Chondrocyte (in vitro differentiated cells): ENCODE results near the gene TAB2. TPM values are rescaled to one million over a fixed set of nuclear protein-coding genes. Genes with fewer than 3 reads are reported as not detected.
A peak's percentile ranks its signal among the peaks of the same experiment; 100 is the strongest.
"Not testable (repeated sequence)": the region's sequence is repeated elsewhere in the genome, so short reads cannot be mapped to it uniquely, and the experiment has no call there.

ENCODE experiments used
- DNase-seq: peaks from one replicate; pipeline ENCODE4 v3.0.0; 2021; ENCODE audit warnings: mixed read lengths, low spot score
- H3K27ac Mint-ChIP-seq: one replicate; pipeline ENCODE4 v1.8.0; 2021; ENCODE audit warnings: mild to moderate bottlenecking, moderate library complexity, mixed read lengths; ENCODE audit not compliant: unreplicated experiment
- H3K27me3 Mint-ChIP-seq: 2 replicates; pipeline ENCODE4 v1.8.0; 2021; ENCODE audit warnings: low read depth, mixed read lengths
- H3K36me3 Mint-ChIP-seq: 2 replicates; pipeline ENCODE4 v1.8.0; 2021; ENCODE audit warnings: low read depth, mixed read lengths
- H3K4me1 Mint-ChIP-seq: 2 replicates; pipeline ENCODE4 v1.8.0; 2021; ENCODE audit warnings: low read depth, mild to moderate bottlenecking, mixed read lengths
- H3K4me3 Mint-ChIP-seq: one replicate; pipeline ENCODE4 v1.8.0; 2021; ENCODE audit warnings: mild to moderate bottlenecking, moderate library complexity, mixed read lengths; ENCODE audit not compliant: unreplicated experiment
- H3K9me3 Mint-ChIP-seq: 2 replicates; pipeline ENCODE4 v1.8.0; 2021; ENCODE audit warnings: low read depth, mixed read lengths
- total RNA-seq: library from RNA; stranded (reverse); gene quantifications from 3 replicates; pipeline ENCODE4 v1.2.1, GENCODE V29; 2021
- TF ChIP-seq, protein P1 (sequence below): fragments of 200-600 bp; sonication (generic); IDR thresholded peaks from 2 replicates; pipeline ENCODE4 v1.5.0; 2021; ENCODE audit warnings: antibody characterized with exemption, mild to moderate bottlenecking, moderate library complexity

TAB2 gene
- total RNA-seq, 1 donor from 2014 or later = 54.9 TPM

DNA sequence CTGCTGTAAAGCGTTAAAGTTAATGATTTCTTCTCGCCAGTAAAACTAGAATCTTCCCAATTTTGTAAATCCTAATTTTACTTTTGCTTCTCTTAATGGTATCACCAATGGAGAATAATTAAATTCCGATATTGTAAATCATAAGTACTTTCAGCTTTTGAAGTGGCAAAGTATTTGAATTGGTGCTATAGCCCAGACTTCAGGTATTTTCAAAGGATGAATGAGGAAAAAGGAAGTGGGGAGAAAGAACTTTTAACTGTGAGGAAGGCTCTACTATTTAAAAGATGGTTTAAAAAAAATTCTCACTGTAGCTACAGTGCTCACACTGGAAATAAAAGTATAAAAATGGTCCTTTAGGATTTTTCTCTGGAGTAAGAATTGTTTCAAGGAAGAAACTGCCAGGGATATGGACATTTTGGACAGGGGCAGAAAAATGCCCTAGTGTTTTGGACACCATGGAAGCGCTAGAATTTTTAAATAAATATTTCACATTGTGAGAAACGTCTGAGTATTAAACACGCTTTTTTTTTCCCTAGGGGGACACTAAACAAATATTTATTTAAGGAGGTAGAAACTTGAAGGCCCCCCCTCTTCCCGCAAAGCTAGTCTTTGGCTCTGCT lies 1.3 kb upstream of the TAB2 start:
- H3K27ac Mint-ChIP-seq = peak overlapping the region; percentile 79
- TF ChIP-seq, protein P1, sequence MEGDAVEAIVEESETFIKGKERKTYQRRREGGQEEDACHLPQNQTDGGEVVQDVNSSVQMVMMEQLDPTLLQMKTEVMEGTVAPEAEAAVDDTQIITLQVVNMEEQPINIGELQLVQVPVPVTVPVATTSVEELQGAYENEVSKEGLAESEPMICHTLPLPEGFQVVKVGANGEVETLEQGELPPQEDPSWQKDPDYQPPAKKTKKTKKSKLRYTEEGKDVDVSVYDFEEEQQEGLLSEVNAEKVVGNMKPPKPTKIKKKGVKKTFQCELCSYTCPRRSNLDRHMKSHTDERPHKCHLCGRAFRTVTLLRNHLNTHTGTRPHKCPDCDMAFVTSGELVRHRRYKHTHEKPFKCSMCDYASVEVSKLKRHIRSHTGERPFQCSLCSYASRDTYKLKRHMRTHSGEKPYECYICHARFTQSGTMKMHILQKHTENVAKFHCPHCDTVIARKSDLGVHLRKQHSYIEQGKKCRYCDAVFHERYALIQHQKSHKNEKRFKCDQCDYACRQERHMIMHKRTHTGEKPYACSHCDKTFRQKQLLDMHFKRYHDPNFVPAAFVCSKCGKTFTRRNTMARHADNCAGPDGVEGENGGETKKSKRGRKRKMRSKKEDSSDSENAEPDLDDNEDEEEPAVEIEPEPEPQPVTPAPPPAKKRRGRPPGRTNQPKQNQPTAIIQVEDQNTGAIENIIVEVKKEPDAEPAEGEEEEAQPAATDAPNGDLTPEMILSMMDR = no peak
- no peaks in the 10 kb centered on the region for H3K27me3 Mint-ChIP-seq
- H3K36me3 Mint-ChIP-seq = no peaks in the 10 kb centered on the region
- H3K4me3 Mint-ChIP-seq = peak overlapping the region; percentile 80
- H3K9me3 Mint-ChIP-seq = no peaks in the 10 kb centered on the region
- H3K4me1 Mint-ChIP-seq = peaks cover 30% of the 10 kb centered on the region
- no peak for DNase-seq

DNA sequence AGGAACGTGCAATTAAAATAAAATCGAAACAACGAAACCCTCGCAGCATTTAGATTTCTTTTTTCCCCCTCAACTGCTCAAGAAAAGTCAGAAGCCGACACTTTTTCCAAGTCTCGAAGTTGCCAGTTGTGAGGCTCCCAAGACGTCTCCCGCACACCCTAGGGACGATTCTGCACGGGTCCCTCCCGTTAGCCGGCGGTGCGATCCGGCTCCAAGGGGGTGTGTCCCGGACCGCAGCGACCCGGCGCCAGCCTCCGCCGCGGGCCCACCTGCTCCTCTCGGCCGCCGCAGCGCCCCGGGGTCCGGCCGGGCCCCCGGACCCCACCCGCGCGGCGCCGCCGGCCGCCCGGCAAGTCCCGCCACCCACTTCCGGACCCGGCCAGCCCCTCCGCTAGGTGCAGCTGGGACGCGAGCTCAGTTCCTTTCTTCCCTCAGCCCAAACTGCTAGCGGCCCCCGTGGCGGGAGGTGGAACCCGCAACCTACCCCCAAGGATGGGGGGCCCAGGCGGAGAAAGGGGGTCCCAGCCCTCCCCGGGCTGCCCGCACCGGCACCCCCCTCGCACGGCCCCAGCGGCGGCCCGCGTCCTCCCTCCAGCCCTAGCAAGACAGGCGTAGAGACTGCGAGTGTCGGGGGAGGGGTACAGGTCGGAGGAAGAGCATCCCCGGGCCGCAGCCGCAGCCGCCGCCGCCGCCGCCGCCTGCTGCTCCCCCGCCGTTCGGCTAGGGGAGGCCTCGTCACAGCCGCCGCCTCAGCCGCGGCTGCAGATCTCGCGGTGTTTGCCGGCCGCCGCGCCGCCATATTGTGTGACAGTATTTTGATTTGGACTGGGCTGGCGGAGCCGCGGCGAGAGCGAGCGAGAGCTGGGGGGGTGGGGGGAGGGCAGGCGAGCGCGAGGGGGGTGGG lies 520 bp upstream of the TAB2 start:
- no peaks in the 10 kb centered on the region for H3K27me3 Mint-ChIP-seq
- no peaks in the 10 kb centered on the region for H3K9me3 Mint-ChIP-seq
- peak; percentile 93 for DNase-seq
- peaks cover 38% of the 10 kb centered on the region for H3K4me1 Mint-ChIP-seq
- peak overlapping the region; percentile 80 for H3K4me3 Mint-ChIP-seq
- TF ChIP-seq, protein P1 = no peak
- H3K27ac Mint-ChIP-seq = peak overlapping the region; percentile 79
- H3K36me3 Mint-ChIP-seq = no peaks in the 10 kb centered on the region

DNA sequence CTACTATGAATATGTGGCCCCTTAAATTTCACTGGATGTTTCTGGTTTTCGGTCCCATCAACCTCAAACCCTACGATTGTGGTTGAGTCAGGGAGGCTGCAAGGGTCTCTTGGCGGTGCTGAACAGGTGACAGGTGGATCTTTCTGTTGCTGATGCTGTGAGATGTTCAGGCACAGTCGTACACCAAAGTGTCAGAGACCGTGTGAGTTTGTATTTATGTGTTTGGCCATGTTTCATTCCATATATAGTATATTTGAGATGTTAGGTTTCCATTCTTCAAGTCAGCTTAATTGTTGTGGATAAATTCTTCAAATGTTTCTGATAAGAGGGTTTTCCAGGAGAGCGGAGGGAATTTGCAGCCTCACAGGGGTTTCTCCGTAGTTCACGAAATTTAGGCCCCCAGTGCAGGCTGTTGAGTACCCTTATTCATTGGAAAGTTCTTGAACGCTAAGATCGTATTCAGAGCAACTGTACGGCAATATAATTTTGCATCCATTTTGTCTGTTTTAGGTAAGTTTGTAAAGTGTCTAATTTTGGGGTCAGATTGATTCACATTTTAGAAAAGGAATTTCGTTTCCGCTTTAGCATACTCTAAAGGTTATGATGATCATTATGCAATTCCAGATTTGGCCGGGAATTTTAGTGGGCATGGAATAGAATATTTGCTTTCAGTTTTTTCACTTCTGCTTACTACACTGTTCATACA lies 1.2 kb downstream of the TAB2 start:
- Mint-ChIP-seq H3K27ac (peak overlapping the region; percentile 79), H3K36me3 (no peaks in the 10 kb centered on the region), H3K9me3 (no peaks in the 10 kb centered on the region), H3K4me3 (peak overlapping the region; percentile 80), H3K4me1 (peaks cover 54% of the 10 kb centered on the region), H3K27me3 (no peaks in the 10 kb centered on the region)
- DNase-seq = no peak
- TF ChIP-seq, protein P1 = no peak

DNA sequence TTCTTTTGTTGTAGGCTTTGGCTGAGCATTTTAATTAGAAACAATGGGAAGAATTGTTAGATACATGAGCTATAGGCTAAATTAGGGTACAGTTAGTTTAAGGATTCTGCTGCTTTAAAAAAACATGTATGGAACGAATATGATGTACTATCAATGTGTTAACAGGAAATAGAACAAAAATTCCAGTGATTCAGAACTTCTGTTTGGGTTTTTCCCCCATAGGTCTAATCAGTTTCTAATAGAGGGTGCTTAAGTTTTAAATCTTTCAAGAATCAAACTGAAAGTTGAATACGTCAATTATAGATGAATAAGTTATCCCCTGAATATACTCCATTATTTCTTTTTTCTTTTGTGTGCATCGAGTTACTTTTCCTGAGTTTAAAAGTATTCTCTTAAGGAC lies 1.9 kb downstream of the TAB2 start:
- Mint-ChIP-seq H3K27me3 (no peaks in the 10 kb centered on the region), H3K4me1 (peaks cover 60% of the 10 kb centered on the region), H3K36me3 (no peaks in the 10 kb centered on the region), H3K9me3 (no peaks in the 10 kb centered on the region), H3K4me3 (peak overlapping the region; percentile 80), H3K27ac (peak overlapping the region; percentile 79)
- TF ChIP-seq, protein P1 = no peak
- no peak for DNase-seq

DNA sequence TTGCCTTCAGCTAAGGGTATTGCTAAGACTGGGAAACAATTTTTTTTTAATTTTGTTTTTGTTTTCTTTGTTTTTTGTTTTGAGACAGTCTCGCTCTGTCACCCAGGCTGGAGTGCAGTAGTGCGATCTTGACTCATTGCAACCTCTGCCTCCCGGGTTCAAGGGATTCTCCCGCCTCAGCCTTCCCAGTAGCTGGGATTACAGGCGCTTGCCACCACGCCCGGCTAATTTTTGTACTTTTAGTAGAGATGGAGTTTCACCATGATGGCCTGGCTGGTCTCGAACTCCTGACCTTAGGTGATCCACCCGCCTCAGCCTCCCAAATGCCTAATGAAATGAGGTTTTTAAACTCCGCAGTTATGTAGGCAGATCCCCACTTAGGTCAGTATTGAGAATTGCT lies 2.5 kb downstream of the TAB2 start:
- Mint-ChIP-seq H3K4me3 (peak overlapping the region; percentile 80), H3K4me1 (peaks cover 66% of the 10 kb centered on the region), H3K27ac (peak overlapping the region; percentile 79)
- H3K9me3 Mint-ChIP-seq, DNase-seq, H3K36me3 Mint-ChIP-seq, H3K27me3 Mint-ChIP-seq: not testable (repeated sequence)
